ENCODE results near the gene APOB.
A peak's percentile ranks its signal among the peaks of the same experiment; 100 is the strongest.

Gene APOB

DNA sequence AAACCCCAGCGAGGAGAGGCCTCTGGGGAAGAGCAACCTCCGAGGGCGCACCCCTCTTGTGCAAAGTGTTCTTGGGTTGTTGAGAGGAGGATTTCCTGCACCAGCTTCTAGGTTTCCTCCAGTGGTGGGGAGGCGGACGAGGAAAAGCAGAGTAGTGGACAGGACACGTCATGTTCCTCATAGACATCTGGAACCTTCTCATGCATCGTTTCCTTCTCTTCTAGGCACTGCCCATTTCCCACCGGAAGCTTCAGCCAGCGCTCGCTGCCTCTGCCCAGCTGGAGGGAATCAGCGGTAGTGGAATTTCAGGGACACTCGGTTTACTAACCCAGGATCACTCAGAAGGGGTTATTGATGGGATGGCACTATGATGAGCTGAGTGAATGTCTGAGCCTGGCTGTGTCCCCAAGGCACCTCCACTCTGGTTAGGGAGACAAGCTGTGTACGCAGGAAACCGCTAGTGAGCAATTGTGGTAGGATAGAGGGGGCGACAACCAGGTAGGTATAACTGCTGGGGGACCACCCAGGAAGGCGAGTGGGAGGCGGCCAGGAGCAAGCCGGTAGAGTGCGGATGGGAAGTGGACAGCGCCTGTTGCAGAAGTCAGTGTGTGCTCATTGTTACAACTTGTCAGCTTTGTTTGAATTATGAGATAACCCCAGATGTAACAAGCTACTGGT is 960 bp upstream of the APOB start:
- no peak overlapping the region for H3K27ac ChIP-seq (ENCODE audit: insufficient read depth, low read depth, low read length, poor library complexity, severe bottlenecking)
- peaks cover 22% of the 10 kb centered on the region for H3K27me3 ChIP-seq (ENCODE audit: control insufficient read depth, insufficient read depth, low read length, poor library complexity, severe bottlenecking)
- H3K4me3 ChIP-seq (ENCODE audit: insufficient read depth, low read depth, low read length), result no peak overlapping the region
- H3K4me1 ChIP-seq (ENCODE audit: control insufficient read depth, insufficient read depth, low read length), result no peaks in the 10 kb centered on the region
- no peaks in the 10 kb centered on the region for H3K36me3 ChIP-seq (ENCODE audit: control insufficient read depth, insufficient read depth, low read length)
- no peaks in the 10 kb centered on the region for H3K9me3 ChIP-seq (ENCODE audit: control insufficient read depth, low read length)
- 88 to 91% methylated on average over 20 of the region's 20 CpGs for WGBS, 2 experiments

DNA sequence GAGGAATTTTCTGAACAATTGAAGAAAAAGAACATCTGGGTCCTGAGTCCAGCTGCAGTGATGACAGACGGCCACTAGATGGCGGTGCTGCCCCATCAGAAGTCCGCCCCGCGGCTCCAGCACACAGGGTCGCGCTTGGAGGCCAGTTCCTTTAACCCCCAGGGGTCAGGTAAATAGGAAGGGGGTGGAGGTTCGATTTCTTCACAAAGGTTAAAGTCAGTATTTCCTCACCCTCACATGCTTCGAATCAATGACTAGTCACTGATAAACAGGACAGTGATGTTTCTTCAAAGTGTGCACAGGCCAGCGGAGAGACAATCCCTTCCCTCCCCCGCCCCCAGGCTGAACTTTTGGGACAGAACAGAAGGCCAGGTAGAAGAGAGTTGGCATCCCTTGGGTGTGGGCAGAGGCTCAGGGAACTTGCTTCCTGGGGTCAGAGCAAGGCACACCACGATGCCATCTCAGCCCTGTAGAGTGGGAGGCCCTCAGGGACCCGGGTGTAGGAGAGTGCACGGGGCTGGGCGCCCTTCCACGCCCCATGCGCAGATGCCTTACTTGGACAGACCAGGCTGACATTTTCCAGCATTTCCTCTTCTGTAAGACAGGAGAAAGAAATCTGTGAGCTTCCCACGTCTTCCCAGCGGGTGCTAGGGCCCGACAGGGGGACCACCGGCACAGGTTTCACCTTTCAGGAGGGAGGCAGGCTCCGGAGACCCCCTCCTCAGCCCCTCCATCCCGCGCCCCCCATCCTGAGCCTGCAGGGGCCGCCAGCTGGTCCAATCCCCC is 722 bp downstream of the APOB start:
- Histone ChIP-seq H3K4me3 (ENCODE audit: insufficient read depth, low read depth, low read length) (peak overlapping the region; percentile 39), H3K27me3 (ENCODE audit: control insufficient read depth, insufficient read depth, low read length, poor library complexity, severe bottlenecking) (peaks cover 22% of the 10 kb centered on the region), H3K27ac (ENCODE audit: insufficient read depth, low read depth, low read length, poor library complexity, severe bottlenecking) (no peak overlapping the region), H3K9me3 (ENCODE audit: control insufficient read depth, low read length) (no peaks in the 10 kb centered on the region), H3K4me1 (ENCODE audit: control insufficient read depth, insufficient read depth, low read length) (no peaks in the 10 kb centered on the region), H3K36me3 (ENCODE audit: control insufficient read depth, insufficient read depth, low read length) (no peaks in the 10 kb centered on the region)
- WGBS, 2 experiments, result 1% methylated on average over 25 of the region's 25 CpGs

DNA sequence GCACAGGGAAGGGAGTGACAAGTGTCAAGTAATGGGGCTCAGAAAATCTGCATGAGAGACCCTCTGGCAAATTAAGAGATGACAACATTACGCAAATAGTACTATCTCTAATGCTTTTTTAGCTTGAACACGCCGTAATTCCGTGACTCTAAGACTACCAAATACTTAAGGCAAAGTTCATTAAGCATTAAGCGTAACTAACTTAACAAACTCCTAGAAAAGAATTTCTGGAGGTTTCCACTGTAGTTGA is 1.2 kb downstream of the APOB start:
- H3K4me3 ChIP-seq (ENCODE audit: insufficient read depth, low read depth, low read length), result no peak overlapping the region

GRCh38 chr2:21041943-21042707 is 1.7 kb downstream of the APOB start:
- Histone ChIP-seq H3K27me3 (ENCODE audit: control insufficient read depth, insufficient read depth, low read length, poor library complexity, severe bottlenecking) (peaks cover 22% of the 10 kb centered on the region), H3K9me3 (ENCODE audit: control insufficient read depth, low read length) (no peaks in the 10 kb centered on the region), H3K27ac (ENCODE audit: insufficient read depth, low read depth, low read length, poor library complexity, severe bottlenecking) (no peak overlapping the region), H3K36me3 (ENCODE audit: control insufficient read depth, insufficient read depth, low read length) (no peaks in the 10 kb centered on the region), H3K4me1 (ENCODE audit: control insufficient read depth, insufficient read depth, low read length) (no peaks in the 10 kb centered on the region), H3K4me3 (ENCODE audit: insufficient read depth, low read depth, low read length) (no peak overlapping the region)
- 91% methylated on average over 16 of the region's 16 CpGs for WGBS, 2 experiments

More for the DNA sequence above, 1.2 kb downstream of the APOB start:
- peaks cover 22% of the 10 kb centered on the region for H3K27me3 ChIP-seq (ENCODE audit: control insufficient read depth, insufficient read depth, low read length, poor library complexity, severe bottlenecking)
- H3K9me3 ChIP-seq (ENCODE audit: control insufficient read depth, low read length), result no peaks in the 10 kb centered on the region
- H3K36me3 ChIP-seq (ENCODE audit: control insufficient read depth, insufficient read depth, low read length), result no peaks in the 10 kb centered on the region
- 26% methylated on average over 5 of the region's 5 CpGs for WGBS, 2 experiments
- H3K27ac ChIP-seq (ENCODE audit: insufficient read depth, low read depth, low read length, poor library complexity, severe bottlenecking), result no peak overlapping the region
- no peaks in the 10 kb centered on the region for H3K4me1 ChIP-seq (ENCODE audit: control insufficient read depth, insufficient read depth, low read length)

- 85 to 94% methylated on average over 3 to 4 of the region's 4 CpGs for WGBS, 2 experiments
- Histone ChIP-seq H3K27ac (ENCODE audit: insufficient read depth, low read depth, low read length, poor library complexity, severe bottlenecking) (no peak overlapping the region), H3K4me3 (ENCODE audit: insufficient read depth, low read depth, low read length) (no peak overlapping the region), H3K36me3 (ENCODE audit: control insufficient read depth, insufficient read depth, low read length) (no peaks in the 10 kb centered on the region), H3K4me1 (ENCODE audit: control insufficient read depth, insufficient read depth, low read length) (no peaks in the 10 kb centered on the region), H3K27me3 (ENCODE audit: control insufficient read depth, insufficient read depth, low read length, poor library complexity, severe bottlenecking) (peaks cover 22% of the 10 kb centered on the region), H3K9me3 (ENCODE audit: control insufficient read depth, low read length) (no peaks in the 10 kb centered on the region)
Observed at GRCh38 chr2:21041462-21041861, 2.4 kb downstream of the APOB start.

- no peak overlapping the region for H3K4me3 ChIP-seq (ENCODE audit: insufficient read depth, low read depth, low read length)
- H3K27me3 ChIP-seq (ENCODE audit: control insufficient read depth, insufficient read depth, low read length, poor library complexity, severe bottlenecking), result peaks cover 22% of the 10 kb centered on the region
- H3K27ac ChIP-seq (ENCODE audit: insufficient read depth, low read depth, low read length, poor library complexity, severe bottlenecking), result no peak overlapping the region
- no peaks in the 10 kb centered on the region for H3K4me1 ChIP-seq (ENCODE audit: control insufficient read depth, insufficient read depth, low read length)
- 93% methylated on average over 13 to 14 of the region's 14 CpGs for WGBS, 2 experiments
- H3K9me3 ChIP-seq (ENCODE audit: control insufficient read depth, low read length), result no peaks in the 10 kb centered on the region
- H3K36me3 ChIP-seq (ENCODE audit: control insufficient read depth, insufficient read depth, low read length), result no peaks in the 10 kb centered on the region
Observed at GRCh38 chr2:21040468-21041377, 3.1 kb downstream of the APOB start.

DNA sequence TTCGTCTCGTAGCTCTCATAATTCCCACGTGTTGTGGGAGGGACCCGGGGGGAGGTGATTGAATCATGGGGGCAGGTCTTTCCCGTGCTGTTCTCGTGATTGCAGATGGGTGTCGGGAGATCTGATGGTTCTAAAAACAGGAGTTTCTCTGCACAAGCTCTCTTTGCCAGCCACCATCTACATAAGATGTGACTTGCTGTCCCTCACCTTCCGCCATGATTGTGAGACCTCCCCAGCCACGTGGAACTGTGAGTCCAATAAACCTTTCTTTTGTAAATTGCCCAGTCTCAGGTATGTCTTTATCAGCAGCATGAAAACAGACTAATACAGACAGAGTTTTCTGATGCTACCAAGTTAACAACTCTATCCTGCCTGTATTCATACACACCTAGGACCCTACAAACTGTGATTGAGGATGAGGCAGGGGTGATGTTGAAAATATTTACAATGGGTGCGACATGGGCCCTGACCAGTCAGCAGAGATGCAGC is 3.9 kb downstream of the APOB start:
- WGBS, 2 experiments, result 87 to 89% methylated on average over 10 of the region's 10 CpGs

DNA sequence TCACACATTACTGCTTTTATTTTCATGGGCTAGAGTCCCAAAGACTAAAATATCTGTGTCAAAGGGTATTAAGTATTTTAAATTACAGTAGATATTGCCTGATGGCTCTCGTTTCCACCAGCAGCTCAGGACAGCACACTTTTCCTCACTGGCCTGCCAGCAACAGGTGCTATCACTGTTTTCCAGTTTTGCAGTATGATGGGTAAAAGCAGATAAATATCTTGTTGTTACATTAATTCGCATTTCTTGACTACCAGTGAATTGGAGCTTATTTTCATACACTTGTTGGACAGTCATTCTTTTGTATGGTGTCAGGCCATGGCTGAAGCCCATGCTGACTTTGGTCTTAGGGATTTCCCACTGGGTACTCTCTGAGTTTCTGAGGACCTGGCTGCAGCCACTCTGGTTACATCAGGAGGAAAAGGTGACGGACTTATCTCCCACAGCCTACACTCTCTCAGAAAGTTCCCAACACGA is 4.8 kb downstream of the APOB start:
- H3K27ac ChIP-seq (ENCODE audit: insufficient read depth, low read depth, low read length, poor library complexity, severe bottlenecking), result no peak overlapping the region
- WGBS, 2 experiments, result 92 to 98% methylated on average over 2 of the region's 4 CpGs
- H3K4me3 ChIP-seq (ENCODE audit: insufficient read depth, low read depth, low read length), result no peak overlapping the region
- H3K4me1 ChIP-seq (ENCODE audit: control insufficient read depth, insufficient read depth, low read length), result no peaks in the 10 kb centered on the region
- no peaks in the 10 kb centered on the region for H3K9me3 ChIP-seq (ENCODE audit: control insufficient read depth, low read length)
- H3K36me3 ChIP-seq (ENCODE audit: control insufficient read depth, insufficient read depth, low read length), result no peaks in the 10 kb centered on the region
- peaks cover 12% of the 10 kb centered on the region for H3K27me3 ChIP-seq (ENCODE audit: control insufficient read depth, insufficient read depth, low read length, poor library complexity, severe bottlenecking)

More for the DNA sequence above, 3.9 kb downstream of the APOB start:
- Histone ChIP-seq H3K9me3 (ENCODE audit: control insufficient read depth, low read length) (no peaks in the 10 kb centered on the region), H3K27ac (ENCODE audit: insufficient read depth, low read depth, low read length, poor library complexity, severe bottlenecking) (no peak overlapping the region), H3K4me1 (ENCODE audit: control insufficient read depth, insufficient read depth, low read length) (no peaks in the 10 kb centered on the region), H3K4me3 (ENCODE audit: insufficient read depth, low read depth, low read length) (no peak overlapping the region), H3K36me3 (ENCODE audit: control insufficient read depth, insufficient read depth, low read length) (no peaks in the 10 kb centered on the region), H3K27me3 (ENCODE audit: control insufficient read depth, insufficient read depth, low read length, poor library complexity, severe bottlenecking) (peaks cover 21% of the 10 kb centered on the region)

DNA sequence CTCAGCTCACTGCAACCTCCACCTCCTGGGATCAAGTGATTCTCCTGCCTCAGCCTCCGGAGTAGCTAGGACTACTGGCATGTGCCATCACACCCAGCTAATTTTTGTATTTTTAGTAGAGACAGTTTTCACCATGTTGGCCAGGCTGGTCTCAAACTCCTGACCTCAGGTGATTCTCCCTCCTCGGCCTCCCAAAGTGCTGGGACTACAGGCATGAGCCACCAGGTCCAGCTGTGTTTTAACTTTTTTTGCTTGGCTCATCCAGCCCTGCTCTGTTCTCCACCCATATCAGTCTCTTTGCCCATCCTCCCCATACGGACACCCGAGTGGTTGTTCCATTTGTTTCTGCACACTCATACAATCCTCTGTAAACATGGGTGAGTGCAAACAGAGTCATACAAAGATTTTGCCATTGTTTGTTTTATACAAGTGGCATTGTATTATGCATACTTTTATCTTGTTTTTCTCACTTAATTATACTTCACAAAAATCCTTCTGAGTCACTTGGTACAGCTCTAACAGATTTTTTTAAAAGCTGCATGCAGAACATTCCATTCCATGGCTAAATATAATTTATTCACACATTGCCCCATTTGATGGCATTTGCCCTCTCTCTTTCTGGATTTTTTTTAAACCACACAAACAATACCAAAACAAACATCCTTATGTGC is 5.3 kb downstream of the APOB start:
- H3K27ac ChIP-seq (ENCODE audit: insufficient read depth, low read depth, low read length, poor library complexity, severe bottlenecking), result no peak overlapping the region
- no peaks in the 10 kb centered on the region for H3K9me3 ChIP-seq (ENCODE audit: control insufficient read depth, low read length)
- H3K4me3 ChIP-seq (ENCODE audit: insufficient read depth, low read depth, low read length), result no peak overlapping the region
- H3K4me1 ChIP-seq (ENCODE audit: control insufficient read depth, insufficient read depth, low read length), result no peaks in the 10 kb centered on the region
- H3K36me3 ChIP-seq (ENCODE audit: control insufficient read depth, insufficient read depth, low read length), result no peaks in the 10 kb centered on the region
- peaks cover 6% of the 10 kb centered on the region for H3K27me3 ChIP-seq (ENCODE audit: control insufficient read depth, insufficient read depth, low read length, poor library complexity, severe bottlenecking)
- WGBS, 2 experiments, result 89% methylated on average over 4 of the region's 4 CpGs

Measured in ectodermal cell (in vitro differentiated cells).